ENCODE data around the gene LRP1. TPM values are rescaled to one million over a fixed set of nuclear protein-coding genes. Genes with fewer than 3 reads are reported as not detected.

The LRP1 gene
- total and polyA plus RNA-seq, 2 of the 13 experiments (the other 11 are each of a cell fraction or from before 2014, with no cell fraction given) = 14.7 to 30.8 TPM

GRCh38 chr12:57146961-57147944 is 19.0 kb downstream of the LRP1 start, which contains the start of gene LRP1-AS (continued):
- no peak for TF ChIP-seq ZNF275 (CRISPR knock-in tag; IDR thresholded peaks at IDR 0.05; ENCODE audit: borderline replicate concordance)
- peak; percentile 77; the same call in 1 of the 2 replicates for TF ChIP-seq ETV5 (CRISPR knock-in tag; IDR thresholded peaks at IDR 0.05; ENCODE audit: borderline replicate concordance)
- no peak for TF ChIP-seq SCMH1 (CRISPR knock-in tag; IDR thresholded peaks at IDR 0.05; ENCODE audit: borderline replicate concordance)
- no peak for TF ChIP-seq PHF5A (CRISPR knock-in tag; IDR thresholded peaks at IDR 0.05; ENCODE audit: low read depth, unreplicated experiment)
- TF ChIP-seq TAF1 (CRISPR knock-in tag; IDR thresholded peaks at IDR 0.05) = no peak
- no peak for TF ChIP-seq HIVEP1 (CRISPR knock-in tag; IDR thresholded peaks at IDR 0.05)
- TF ChIP-seq CTCF (CRISPR knock-in tag; IDR thresholded peaks at IDR 0.05) = no peak
- no peak for TF ChIP-seq ZNF546 (CRISPR knock-in tag; conservative IDR thresholded peaks at IDR 0.05)
- no peak for TF ChIP-seq FOXP1 (IDR thresholded peaks at IDR 0.05)
- TF ChIP-seq FOXP1 (CRISPR knock-in tag; IDR thresholded peaks at IDR 0.05) = peak; percentile 55; the same call in 1 of the 2 replicates
- no peak for TF ChIP-seq SNAPC4 (CRISPR knock-in tag; IDR thresholded peaks at IDR 0.05)
- no peak for TF ChIP-seq WIZ (CRISPR knock-in tag; IDR thresholded peaks at IDR 0.05)
- TF ChIP-seq PATZ1 (CRISPR knock-in tag; IDR thresholded peaks at IDR 0.05) = peak; percentile 97

All from HepG2 (cell line).